MM.1S (cell line): ENCODE measurements around the gene QSER1.
A peak's percentile ranks its signal among the peaks of the same experiment; 100 is the strongest.

ENCODE experiments used
- DNase-seq: peaks from one replicate; pipeline ENCODE4 v3.0.0-alpha.2; 2015
- H2AFZ ChIP-seq: fragments of 300-600 bp; sonication (generic); 2 replicates; pipeline ENCODE4 v1.6.0; 2016; ENCODE audit warnings: antibody characterized with exemption, low read length
- H3F3A ChIP-seq: fragments of 300-600 bp; sonication (generic); 2 replicates; pipeline ENCODE4 v1.6.1; 2016; ENCODE audit warnings: mild to moderate bottlenecking, antibody characterized with exemption, low read length, moderate library complexity, mixed read lengths; ENCODE audit not compliant: insufficient read depth
- H3K27ac ChIP-seq: fragments of 300-600 bp; sonication (generic); 2 replicates; pipeline ENCODE4 v1.5.1; 2016; ENCODE audit warnings: mild to moderate bottlenecking, low read length
- H3K27me3 ChIP-seq: fragments of 300-600 bp; sonication (generic); replicated peaks from 2 replicates; pipeline ENCODE4 v1.6.0; 2016; ENCODE audit warnings: low read length; ENCODE audit not compliant: insufficient read depth
- H3K36me3 ChIP-seq: fragments of 300-600 bp; sonication (generic); replicated peaks from 2 replicates; pipeline ENCODE4 v1.6.1; 2016; ENCODE audit warnings: mild to moderate bottlenecking, low read length, mixed read lengths; ENCODE audit not compliant: insufficient read depth
- H3K4me1 ChIP-seq: fragments of 300-600 bp; sonication (generic); 2 replicates; pipeline ENCODE4 v1.6.1; 2016; ENCODE audit warnings: low read length, mixed read lengths
- H3K4me2 ChIP-seq: fragments of 300-600 bp; sonication (generic); 2 replicates; pipeline ENCODE4 v1.6.0; 2016; ENCODE audit warnings: low read depth, low read length
- H3K4me3 ChIP-seq: fragments of 300-600 bp; sonication (generic); 2 replicates; pipeline ENCODE4 v1.5.1; 2016; ENCODE audit warnings: low read length, mixed read lengths
- H3K79me2 ChIP-seq: fragments of 300-600 bp; sonication (generic); 2 replicates; pipeline ENCODE4 v1.6.1; 2016; ENCODE audit warnings: mixed run types, low read length, mixed read lengths
- H3K9ac ChIP-seq: fragments of 300-600 bp; sonication (generic); 2 replicates; pipeline ENCODE4 v1.6.1; 2016; ENCODE audit warnings: low read length, mixed read lengths
- H3K9me2 ChIP-seq: fragments of 300-600 bp; sonication (generic); replicated peaks from 2 replicates; pipeline ENCODE4 v1.6.1; 2016; ENCODE audit warnings: mild to moderate bottlenecking, low read length, mixed read lengths; ENCODE audit not compliant: insufficient read depth
- H3K9me3 ChIP-seq: fragments of 300-600 bp; sonication (generic); replicated peaks from 2 replicates; pipeline ENCODE4 v1.6.1; 2016; ENCODE audit warnings: mild to moderate bottlenecking, low read length, mixed read lengths; ENCODE audit not compliant: insufficient read depth
- H4K20me1 ChIP-seq: fragments of 300-600 bp; sonication (generic); 2 replicates; pipeline ENCODE4 v1.6.1; 2016; ENCODE audit warnings: mild to moderate bottlenecking, low read length, moderate library complexity, mixed read lengths; ENCODE audit not compliant: insufficient read depth
- EZH2 ChIP-seq: fragments of 300-600 bp; sonication (generic); optimal IDR thresholded peaks from 2 replicates; pipeline ENCODE3; 2017; ENCODE audit warnings: low read depth, mild to moderate bottlenecking, antibody characterized with exemption, low read length, mixed read lengths
- EZH2phosphoT487 ChIP-seq: fragments of 300-600 bp; sonication (generic); IDR thresholded peaks from 2 replicates; pipeline ENCODE4 v1.6.1; 2018; ENCODE audit warnings: antibody characterized with exemption, low read length
- TF ChIP-seq, protein P1 (sequence below): fragments of 300-600 bp; sonication (generic); IDR thresholded peaks from 2 replicates; pipeline ENCODE4 v1.5.1; 2016; ENCODE audit warnings: antibody characterized with exemption, low read length, mixed read lengths

QSER1 gene

DNA sequence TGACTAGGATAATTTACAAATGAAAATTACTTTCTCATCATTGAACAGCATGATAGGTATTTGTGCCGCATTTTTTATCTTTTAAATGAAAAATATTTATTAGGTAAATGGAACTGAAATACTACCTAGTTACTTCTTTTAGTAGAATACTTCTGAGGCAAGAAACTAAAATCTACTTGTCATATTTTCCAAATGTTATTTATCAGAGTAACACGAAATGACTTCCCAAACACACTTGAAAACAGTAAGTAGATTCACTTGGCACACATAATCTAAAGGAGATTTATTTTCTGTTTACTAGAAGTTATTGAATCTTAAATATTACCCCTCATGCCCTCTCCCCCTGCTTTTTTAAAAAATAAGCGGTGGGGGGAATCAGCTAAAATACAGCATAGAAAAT, 2.3 kb downstream of the QSER1 start:
- no peaks in the 10 kb centered on the region for H3K9me2 ChIP-seq
- H3K4me1 ChIP-seq: peaks cover 22% of the 10 kb centered on the region
- no peaks in the 10 kb centered on the region; the same call in 1 of the 2 replicates for H4K20me1 ChIP-seq
- H2AFZ ChIP-seq: no peak overlapping the region
- H3K79me2 ChIP-seq: peaks cover 66% of the 10 kb centered on the region
- H3K27ac ChIP-seq: no peak overlapping the region
- no peak for DNase-seq
- TF ChIP-seq EZH2phosphoT487: no peak
- no peak for TF ChIP-seq EZH2
- TF ChIP-seq, protein P1, sequence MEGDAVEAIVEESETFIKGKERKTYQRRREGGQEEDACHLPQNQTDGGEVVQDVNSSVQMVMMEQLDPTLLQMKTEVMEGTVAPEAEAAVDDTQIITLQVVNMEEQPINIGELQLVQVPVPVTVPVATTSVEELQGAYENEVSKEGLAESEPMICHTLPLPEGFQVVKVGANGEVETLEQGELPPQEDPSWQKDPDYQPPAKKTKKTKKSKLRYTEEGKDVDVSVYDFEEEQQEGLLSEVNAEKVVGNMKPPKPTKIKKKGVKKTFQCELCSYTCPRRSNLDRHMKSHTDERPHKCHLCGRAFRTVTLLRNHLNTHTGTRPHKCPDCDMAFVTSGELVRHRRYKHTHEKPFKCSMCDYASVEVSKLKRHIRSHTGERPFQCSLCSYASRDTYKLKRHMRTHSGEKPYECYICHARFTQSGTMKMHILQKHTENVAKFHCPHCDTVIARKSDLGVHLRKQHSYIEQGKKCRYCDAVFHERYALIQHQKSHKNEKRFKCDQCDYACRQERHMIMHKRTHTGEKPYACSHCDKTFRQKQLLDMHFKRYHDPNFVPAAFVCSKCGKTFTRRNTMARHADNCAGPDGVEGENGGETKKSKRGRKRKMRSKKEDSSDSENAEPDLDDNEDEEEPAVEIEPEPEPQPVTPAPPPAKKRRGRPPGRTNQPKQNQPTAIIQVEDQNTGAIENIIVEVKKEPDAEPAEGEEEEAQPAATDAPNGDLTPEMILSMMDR: no peak
- peak overlapping the region; percentile 43 for H3K4me2 ChIP-seq
- H3K4me3 ChIP-seq: peak overlapping the region; percentile 83; the same call in 1 of the 2 replicates
- no peaks in the 10 kb centered on the region for H3K36me3 ChIP-seq
- peaks cover 21% of the 10 kb centered on the region for H3F3A ChIP-seq
- H3K9ac ChIP-seq: no peak overlapping the region
- H3K27me3 ChIP-seq: no peaks in the 10 kb centered on the region
- H3K9me3 ChIP-seq: no peaks in the 10 kb centered on the region

DNA sequence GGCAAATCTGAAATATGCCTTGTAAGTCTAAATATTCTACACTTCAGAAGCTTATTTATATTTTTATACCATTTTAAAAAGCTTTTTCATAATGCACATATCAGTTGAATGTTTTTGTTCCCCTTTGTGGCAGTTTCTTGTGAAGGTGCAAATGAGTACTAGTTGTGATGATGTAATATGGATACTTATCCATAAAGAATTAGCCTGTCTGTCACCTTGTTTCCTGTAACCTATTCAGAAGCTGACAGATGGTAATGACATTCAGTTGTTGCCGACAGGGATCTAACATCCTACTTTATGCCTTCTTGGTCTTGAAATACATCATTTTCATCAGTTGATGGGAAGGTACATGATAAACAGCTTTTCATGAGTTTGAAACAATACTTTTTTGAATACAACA, 2.9 kb downstream of the QSER1 start:
- H3K4me1 ChIP-seq: peaks cover 23% of the 10 kb centered on the region
- H3K9me3 ChIP-seq: no peaks in the 10 kb centered on the region
- H3K27ac ChIP-seq: no peak overlapping the region
- no peaks in the 10 kb centered on the region for H3K36me3 ChIP-seq
- no peaks in the 10 kb centered on the region for H3K9me2 ChIP-seq
- H3K79me2 ChIP-seq: peaks cover 72% of the 10 kb centered on the region
- TF ChIP-seq EZH2phosphoT487: no peak
- TF ChIP-seq, protein P1: no peak
- no peak overlapping the region for H2AFZ ChIP-seq
- no peaks in the 10 kb centered on the region; the same call in 1 of the 2 replicates for H4K20me1 ChIP-seq
- H3K4me2 ChIP-seq: no peak overlapping the region
- no peak for DNase-seq
- H3F3A ChIP-seq: peaks cover 21% of the 10 kb centered on the region
- H3K9ac ChIP-seq: no peak overlapping the region
- no peaks in the 10 kb centered on the region for H3K27me3 ChIP-seq
- H3K4me3 ChIP-seq: no peak overlapping the region

DNA sequence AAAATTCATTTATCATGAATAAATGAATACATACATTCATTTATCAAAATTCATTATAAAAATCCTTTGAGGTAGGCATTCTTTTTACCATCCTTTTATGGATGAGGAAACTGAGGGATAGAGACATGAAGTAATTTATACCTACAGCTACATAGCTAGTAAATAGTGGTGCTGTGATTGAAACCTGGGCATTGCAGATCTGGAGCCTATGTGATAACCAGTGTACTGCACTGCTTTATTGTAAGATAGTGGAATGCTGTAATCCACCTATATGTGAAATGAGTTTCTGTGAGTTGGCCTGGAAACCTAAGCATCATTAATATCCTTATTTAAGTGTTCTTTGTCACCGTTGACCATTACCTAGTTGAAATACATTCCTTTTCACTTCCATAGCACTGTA, 4.5 kb downstream of the QSER1 start:
- Histone ChIP-seq H3K9ac (no peak overlapping the region), H3K4me3 (no peak overlapping the region), H3K27ac (no peak overlapping the region), H3K36me3 (no peaks in the 10 kb centered on the region), H3K9me2 (no peaks in the 10 kb centered on the region), H3K9me3 (no peaks in the 10 kb centered on the region), H3K4me2 (no peak overlapping the region), H4K20me1 (peaks cover 2% of the 10 kb centered on the region; the same call in 1 of the 2 replicates), H3K79me2 (peaks cover 88% of the 10 kb centered on the region), H3F3A (peaks cover 15% of the 10 kb centered on the region), H3K4me1 (peaks cover 19% of the 10 kb centered on the region), H3K27me3 (no peaks in the 10 kb centered on the region), H2AFZ (no peak overlapping the region)
- no peak for DNase-seq
- TF ChIP-seq EZH2phosphoT487: no peak
- TF ChIP-seq EZH2: no peak
- TF ChIP-seq, protein P1: no peak
